ENCODE results near the gene PLA2G4F. TPM values are rescaled to one million over a fixed set of nuclear protein-coding genes. Genes with fewer than 3 reads are reported as not detected.

The PLA2G4F gene
- total RNA-seq, 1 donor from 2014 or later: 104 TPM

DNA sequence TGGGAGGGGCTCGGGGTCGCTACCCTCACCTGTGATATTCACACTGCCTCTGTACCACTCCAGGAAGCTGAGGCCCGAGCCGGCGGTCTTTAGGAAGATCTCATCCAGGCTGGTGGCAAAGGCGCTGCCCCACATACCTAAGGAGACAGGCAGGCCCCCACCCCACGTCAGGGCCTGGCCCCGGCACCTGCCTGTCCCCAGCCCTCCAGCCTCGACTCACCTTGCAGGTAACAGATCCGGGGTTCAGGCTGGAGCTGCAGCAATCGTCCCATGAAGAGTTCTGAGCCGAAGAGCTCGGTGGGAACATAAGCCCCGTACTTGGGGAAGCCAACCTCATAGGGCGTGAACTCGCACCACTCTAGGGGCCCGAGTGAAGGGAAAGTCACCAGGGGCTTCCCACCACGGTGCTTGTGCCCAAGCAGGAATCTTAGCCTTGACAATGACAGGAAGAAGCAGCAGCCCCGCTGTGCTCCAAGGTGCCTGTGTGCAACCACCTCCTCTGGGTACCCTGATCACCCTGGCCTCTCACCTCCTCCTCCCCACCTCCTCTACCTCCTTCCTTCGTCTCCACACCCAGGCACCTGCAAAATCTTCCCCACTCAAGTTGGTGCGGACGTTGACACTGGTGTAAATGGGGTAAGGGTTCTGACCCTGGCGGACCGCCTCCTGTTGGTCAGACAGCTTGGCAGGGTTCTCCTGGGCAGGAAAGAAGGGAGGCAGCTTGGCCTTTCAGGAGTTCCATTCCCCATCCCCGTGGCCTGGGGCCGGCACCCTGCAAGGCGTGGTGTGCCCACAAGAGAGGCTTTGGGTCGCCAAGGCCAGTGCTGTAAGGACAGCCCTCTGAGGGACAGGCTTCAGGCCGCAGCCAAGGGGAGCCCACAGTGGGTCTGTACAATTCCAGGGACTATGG is 10.6 kb downstream of the PLA2G4F start:
- Histone ChIP-seq H3K36me3 (no peaks in the 10 kb centered on the region), H3K4me1 (no peaks in the 10 kb centered on the region), H3K27ac (no peak overlapping the region), H3K4me3 (no peak overlapping the region), H3K27me3 (no peaks in the 10 kb centered on the region), H3K9me3 (no peaks in the 10 kb centered on the region)
- intact Hi-C loops (cut with DNase I): no loop called here
- ATAC-seq (no peak), DNase-seq (peak; percentile 65)
- TF ChIP-seq, protein P1, sequence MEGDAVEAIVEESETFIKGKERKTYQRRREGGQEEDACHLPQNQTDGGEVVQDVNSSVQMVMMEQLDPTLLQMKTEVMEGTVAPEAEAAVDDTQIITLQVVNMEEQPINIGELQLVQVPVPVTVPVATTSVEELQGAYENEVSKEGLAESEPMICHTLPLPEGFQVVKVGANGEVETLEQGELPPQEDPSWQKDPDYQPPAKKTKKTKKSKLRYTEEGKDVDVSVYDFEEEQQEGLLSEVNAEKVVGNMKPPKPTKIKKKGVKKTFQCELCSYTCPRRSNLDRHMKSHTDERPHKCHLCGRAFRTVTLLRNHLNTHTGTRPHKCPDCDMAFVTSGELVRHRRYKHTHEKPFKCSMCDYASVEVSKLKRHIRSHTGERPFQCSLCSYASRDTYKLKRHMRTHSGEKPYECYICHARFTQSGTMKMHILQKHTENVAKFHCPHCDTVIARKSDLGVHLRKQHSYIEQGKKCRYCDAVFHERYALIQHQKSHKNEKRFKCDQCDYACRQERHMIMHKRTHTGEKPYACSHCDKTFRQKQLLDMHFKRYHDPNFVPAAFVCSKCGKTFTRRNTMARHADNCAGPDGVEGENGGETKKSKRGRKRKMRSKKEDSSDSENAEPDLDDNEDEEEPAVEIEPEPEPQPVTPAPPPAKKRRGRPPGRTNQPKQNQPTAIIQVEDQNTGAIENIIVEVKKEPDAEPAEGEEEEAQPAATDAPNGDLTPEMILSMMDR (IDR thresholded peaks at IDR 0.05): no peak

- Histone ChIP-seq H3K27me3 (no peaks in the 10 kb centered on the region), H3K27ac (no peak overlapping the region), H3K4me1 (no peaks in the 10 kb centered on the region), H3K9me3 (no peaks in the 10 kb centered on the region), H3K4me3 (no peak overlapping the region), H3K36me3 (no peaks in the 10 kb centered on the region)
- TF ChIP-seq, protein P1 (IDR thresholded peaks at IDR 0.05): no peak
- DNase-seq: peak; percentile 32
- no peak for ATAC-seq
- intact Hi-C loops (cut with DNase I): no loop called here
These were observed 11.5 kb downstream of the PLA2G4F start for GRCh38 chr15:42144841-42145375.

GRCh38 chr15:42143866-42144625 is 12.4 kb downstream of the PLA2G4F start:
- no peaks in the 10 kb centered on the region for H3K9me3 ChIP-seq
- no peaks in the 10 kb centered on the region for H3K27me3 ChIP-seq
- no peaks in the 10 kb centered on the region for H3K4me1 ChIP-seq
- H3K27ac ChIP-seq: no peak overlapping the region
- H3K4me3 ChIP-seq: no peak overlapping the region
- ATAC-seq: no peak
- TF ChIP-seq, protein P1 (IDR thresholded peaks at IDR 0.05): no peak
- intact Hi-C loops (cut with DNase I): no loop called here
- H3K36me3 ChIP-seq: no peaks in the 10 kb centered on the region
- DNase-seq: peak; percentile 59

DNA sequence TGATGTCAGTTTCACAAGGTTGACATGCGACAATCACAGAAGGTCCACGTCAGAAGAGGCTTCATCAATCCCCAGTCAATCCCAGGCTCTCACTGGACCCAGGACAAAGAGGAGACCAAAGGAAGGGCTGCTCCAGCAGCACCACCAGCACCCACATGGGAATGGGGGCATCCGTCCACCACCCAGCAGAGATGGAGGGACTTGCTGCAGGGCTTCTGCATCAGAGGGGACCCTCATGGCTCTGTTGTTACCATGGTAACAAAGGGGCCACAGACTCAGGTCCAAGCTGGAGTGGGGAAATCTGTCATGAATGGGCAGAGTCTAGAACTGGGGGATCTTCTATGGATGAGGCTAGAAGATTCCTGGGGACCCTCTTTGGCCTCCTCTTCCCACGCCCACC is 13.1 kb downstream of the PLA2G4F start:
- Histone ChIP-seq H3K36me3 (no peaks in the 10 kb centered on the region), H3K27ac (no peak overlapping the region), H3K4me1 (no peaks in the 10 kb centered on the region), H3K9me3 (no peaks in the 10 kb centered on the region), H3K4me3 (no peak overlapping the region), H3K27me3 (no peaks in the 10 kb centered on the region)
- TF ChIP-seq, protein P1 (IDR thresholded peaks at IDR 0.05): no peak
- ATAC-seq (no peak), DNase-seq (peak; percentile 51)
- intact Hi-C loops (cut with DNase I): no loop called here

GRCh38 chr15:42141795-42142667 is 14.4 kb downstream of the PLA2G4F start:
- ATAC-seq: no peak
- intact Hi-C loops (cut with DNase I): no loop called here

More at GRCh38 chr15:42141795-42142667, 14.4 kb downstream of the PLA2G4F start:
- H3K4me3 ChIP-seq: no peak overlapping the region
- no peaks in the 10 kb centered on the region for H3K4me1 ChIP-seq
- no peaks in the 10 kb centered on the region for H3K27me3 ChIP-seq
- no peak overlapping the region for H3K27ac ChIP-seq
- TF ChIP-seq, protein P1 (IDR thresholded peaks at IDR 0.05): no peak
- no peaks in the 10 kb centered on the region for H3K36me3 ChIP-seq
- peak; percentile 61 for DNase-seq
- no peaks in the 10 kb centered on the region for H3K9me3 ChIP-seq

Data from upper lobe of right lung (tissue), 1 donor.